Endothelial cell of umbilical vein (primary cell): ENCODE data around the gene DAZAP1. TPM values are rescaled to one million over a fixed set of nuclear protein-coding genes. Genes with fewer than 3 reads are reported as not detected.

ENCODE experiments used
- BruUV-seq: library from RNA; stranded (reverse); fragments of 400-500 nt; replicated peaks from 2 replicates; lab custom pipeline; 2021; lab: Mats Ljungman, UMichigan
- CTCF ChIA-PET: fragments of 300-600, 350-600 bp; sonication (Branson Sonifier 250); formaldehyde crosslinking; loops from one replicate; lab custom pipeline; 2021; ENCODE audit warnings: antibody characterized with exemption, inconsistent platforms; lab: Charles Lee
- POLR2A ChIA-PET: fragments of 300-600, 350-600 bp; sonication (Branson Sonifier 250); formaldehyde crosslinking; loops from one replicate; lab custom pipeline; 2021; ENCODE audit warnings: antibody characterized with exemption, inconsistent platforms; lab: Charles Lee
- DNase-seq: peaks from one replicate; pipeline ENCODE4 v3.0.0-alpha.2; 2011; ENCODE audit warnings: low read depth, low spot score
- FAIRE-seq: peaks from 2 replicates; lab custom pipeline; 2011; peaks lifted over from hg19 to GRCh38; lab: Jason Lieb, UNC
- H2AFZ ChIP-seq: 2 replicates; pipeline ENCODE4 v1.6.0; 2012; ENCODE audit warnings: low read depth, low read length, control low read depth, inconsistent platforms
- H3K27ac ChIP-seq: 2 replicates; pipeline ENCODE4 v1.5.1; 2011; ENCODE audit warnings: low read depth, mild to moderate bottlenecking, control low read depth, low read length, moderate library complexity; ENCODE audit not compliant: insufficient read depth
- H3K27me3 ChIP-seq, 2 experiments: 2 replicates each; pipeline versions ENCODE4 v1.6.0 to v1.6.1; 2011; ENCODE audit warnings: low read length in 2 of 2, mixed read lengths in 1 of 2; ENCODE audit not compliant: control insufficient read depth in 2 of 2, insufficient read depth in 2 of 2
- H3K36me3 ChIP-seq, 2 experiments: 2 replicates in 1 of 2; 3 replicates in 1 of 2; pipeline ENCODE4 v1.5.1; 2011; ENCODE audit warnings: low read length in 2 of 2, mild to moderate bottlenecking in 1 of 2, moderate library complexity in 1 of 2; ENCODE audit not compliant: control insufficient read depth in 2 of 2, insufficient read depth in 2 of 2; ENCODE audit errors: extremely low read depth in 1 of 2
- H3K4me1 ChIP-seq: 3 replicates; pipeline ENCODE4 v1.5.1; 2011; ENCODE audit warnings: mild to moderate bottlenecking, low read length; ENCODE audit not compliant: control insufficient read depth, insufficient read depth; ENCODE audit errors: extremely low read depth
- H3K4me2 ChIP-seq: 2 replicates; pipeline ENCODE4 v1.6.1; 2011; ENCODE audit warnings: low read length, control low read depth, mixed read lengths; ENCODE audit not compliant: insufficient read depth
- H3K4me3 ChIP-seq, 3 experiments: fragments of 200-600 bp in 1 of 3; sonication (generic), shearing (Covaris generic) in 1 of 3; replicated peaks in 1 of 3; 2 replicates each; pipeline ENCODE4 v1.5.1; 2011 to 2016; ENCODE audit warnings: control low read depth in 3 of 3, low read length in 3 of 3, mild to moderate bottlenecking in 2 of 3, inconsistent platforms in 1 of 3, low read depth in 1 of 3, moderate library complexity in 1 of 3; ENCODE audit not compliant: insufficient read depth in 1 of 3
- H3K79me2 ChIP-seq: 2 replicates; pipeline ENCODE4 v1.6.0; 2012; ENCODE audit warnings: low read length, inconsistent platforms; ENCODE audit not compliant: control insufficient read depth, insufficient read depth
- H3K9ac ChIP-seq: replicated peaks from 2 replicates; pipeline ENCODE3; 2011; ENCODE audit warnings: low read length, control low read depth; ENCODE audit not compliant: insufficient read depth; ENCODE audit errors: extremely low read depth
- H3K9me1 ChIP-seq: replicated peaks from 3 replicates; pipeline ENCODE4 v1.6.0; 2011; ENCODE audit warnings: mild to moderate bottlenecking, low read length; ENCODE audit not compliant: control insufficient read depth, insufficient read depth; ENCODE audit errors: extremely low read depth
- H3K9me3 ChIP-seq: replicated peaks from 2 replicates; pipeline ENCODE4 v1.5.1; 2012; ENCODE audit warnings: low read length, inconsistent platforms; ENCODE audit not compliant: control insufficient read depth, insufficient read depth
- H4K20me1 ChIP-seq: replicated peaks from 2 replicates; pipeline ENCODE3; 2011; ENCODE audit warnings: mild to moderate bottlenecking, low read length; ENCODE audit not compliant: control insufficient read depth, insufficient read depth; ENCODE audit errors: extremely low read depth
- EZH2 ChIP-seq: IDR thresholded peaks from 2 replicates; pipeline ENCODE4 v1.6.1; 2012; ENCODE audit warnings: borderline replicate concordance, low read depth, mild to moderate bottlenecking, moderate library complexity, low read length, inconsistent platforms; ENCODE audit not compliant: severe bottlenecking
- FOS ChIP-seq: IDR thresholded peaks from 2 replicates; pipeline ENCODE4 v1.6.1; 2011; ENCODE audit warnings: mild to moderate bottlenecking, low read length, moderate library complexity, borderline replicate concordance; ENCODE audit not compliant: insufficient read depth
- GATA2 ChIP-seq: IDR thresholded peaks from 2 replicates; pipeline ENCODE4 v1.7.0; 2011; ENCODE audit warnings: low read depth, mild to moderate bottlenecking, moderate library complexity, mixed read lengths, low read length; ENCODE audit not compliant: insufficient read length, insufficient read depth
- JUN ChIP-seq: IDR thresholded peaks from 2 replicates; pipeline ENCODE4 v1.6.1; 2011; ENCODE audit warnings: borderline replicate concordance, low read depth; ENCODE audit not compliant: insufficient read length, insufficient read depth
- MYC ChIP-seq: IDR thresholded peaks from one replicate; pipeline ENCODE4 v1.6.1; 2011; ENCODE audit warnings: mild to moderate bottlenecking, low read depth, low read length
- POLR2A ChIP-seq: IDR thresholded peaks from 2 replicates; pipeline ENCODE4 v1.6.1; 2012; ENCODE audit warnings: low read depth, mild to moderate bottlenecking, control low read depth, low read length
- POLR2AphosphoS5 ChIP-seq: IDR thresholded peaks from 2 replicates; pipeline ENCODE4 v1.6.1; 2012; ENCODE audit warnings: low read depth, mild to moderate bottlenecking, control low read depth, low read length, moderate library complexity; ENCODE audit not compliant: insufficient read depth
- dilution Hi-C: fragments of 300-500 bp; cut with MboI; formaldehyde crosslinking; loops from one replicate; pipeline ENCODE4 v1.15.0; 2019; ENCODE audit warnings: low sequenced_read_pairs; ENCODE audit not compliant: extremely low pct_ligation_motif_present
- intact Hi-C: fragments of 100-400 bp; cut with micrococcal nuclease; formaldehyde crosslinking; loops from one replicate; pipeline ENCODE4 v1.10.0; 2022
- polyA plus RNA-seq, 4 experiments: library from polyadenylated mRNA; depleted of rRNA in 3 of 4; stranded (reverse) in 3 of 4; unstranded in 1 of 4; fragments of >200 nt; gene quantifications; 2 replicates each; pipeline versions ENCODE4 v1.2.1 to v1.2.3, GENCODE V29; 2011 to 2012; ENCODE audit warnings: missing spikeins in 1 of 4
- total RNA-seq: library from RNA; stranded (reverse); gene quantifications from 2 replicates; pipeline ENCODE4 v1.2.3, GENCODE V29; 2021
- TF ChIP-seq, protein P1 (sequence below), 2 donors: IDR thresholded peaks; 1 replicate in 1 of 2; 2 replicates in 1 of 2; pipeline ENCODE4 v1.5.1; 2011; ENCODE audit warnings: low read length in 2 of 2, mild to moderate bottlenecking in 2 of 2, moderate library complexity in 2 of 2, control low read depth in 1 of 2, inconsistent platforms in 1 of 2, low read depth in 1 of 2; ENCODE audit not compliant: insufficient read depth in 1 of 2; ENCODE audit errors: extremely low read depth in 1 of 2
- TF ChIP-seq, protein P2 (sequence below): IDR thresholded peaks from 2 replicates; pipeline ENCODE4 v1.6.1; 2011; ENCODE audit not compliant: insufficient read depth, insufficient read length

DAZAP1 gene
- total and polyA plus RNA-seq, 2 donors (not counting 3 experiments of a cell fraction or from before 2014, with no cell fraction given), result 50.1 to 187 TPM

DNA sequence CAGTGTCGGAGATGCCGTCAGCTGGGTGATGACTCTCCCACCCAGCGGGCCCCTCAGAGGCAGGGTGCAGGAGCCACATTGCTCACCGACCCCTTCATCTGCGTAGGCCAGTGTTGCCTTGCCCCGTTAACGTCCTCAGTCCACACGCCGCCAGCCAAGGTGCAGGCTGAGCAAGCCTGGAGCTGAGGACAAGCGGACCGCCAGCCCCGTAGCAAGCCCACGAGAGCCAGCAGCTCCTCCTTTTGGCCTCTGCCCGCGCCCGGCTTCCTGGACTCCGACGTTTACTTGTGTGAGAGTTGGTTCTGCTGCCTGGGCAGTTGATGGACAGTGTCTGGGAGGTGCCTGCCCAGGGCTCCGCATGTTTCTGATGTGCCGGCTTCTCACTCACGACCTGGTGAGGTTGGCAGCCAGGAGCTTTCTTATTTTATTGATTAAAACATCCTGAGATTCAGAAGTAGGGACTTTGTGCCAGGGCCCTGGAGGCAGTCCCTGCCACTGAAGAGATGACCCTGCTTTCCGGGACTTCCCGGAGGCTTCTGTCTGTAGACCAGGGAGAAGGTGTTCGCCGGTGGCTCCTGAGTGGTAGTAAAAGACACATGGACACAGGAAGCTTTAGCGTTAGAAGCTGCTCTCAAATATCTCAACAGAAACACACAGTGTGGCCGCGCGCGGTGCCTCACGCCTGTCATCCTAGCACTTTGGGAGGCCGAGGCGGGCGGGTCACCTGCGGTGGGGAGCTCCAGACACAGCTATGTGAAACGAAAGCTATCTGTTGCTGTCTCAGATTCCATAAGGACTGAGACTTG is 5.8 kb downstream of the DAZAP1 start:
- Histone ChIP-seq H3K27ac (no peak overlapping the region), H3K9me1 (no peaks in the 10 kb centered on the region), H3K9me3 (no peaks in the 10 kb centered on the region), H2AFZ (no peak overlapping the region), H3K4me2 (no peak overlapping the region), H3K36me3 (peaks cover 0 to 17% of the 10 kb centered on the region in 2 experiments), H3K27me3 (no peaks in the 10 kb centered on the region), H3K79me2 (peaks cover 96% of the 10 kb centered on the region), H3K4me1 (peaks cover 39% of the 10 kb centered on the region), H4K20me1 (no peaks in the 10 kb centered on the region), H3K4me3 (no peak overlapping the region), H3K9ac (no peak overlapping the region)
- BruUV-seq, result no TSS peak
- intact Hi-C loops (no loop called here), dilution Hi-C loops (no loop called here)
- DNase-seq, result no peak
- ChIA-PET CTCF (interaction anchor here (0.6 to 1.4 kb wide), 5 partner anchors 9 to 169 kb away, joined by 3 to 5 read pairs (median 3); no protein-coding TSS in a partner anchor), POLR2A (no interaction called here)
- TF ChIP-seq POLR2A (no peak), GATA2 (no peak), POLR2AphosphoS5 (no peak), MYC (no peak), FOS (no peak), EZH2 (no peak), JUN (no peak)
- TF ChIP-seq, protein P1, sequence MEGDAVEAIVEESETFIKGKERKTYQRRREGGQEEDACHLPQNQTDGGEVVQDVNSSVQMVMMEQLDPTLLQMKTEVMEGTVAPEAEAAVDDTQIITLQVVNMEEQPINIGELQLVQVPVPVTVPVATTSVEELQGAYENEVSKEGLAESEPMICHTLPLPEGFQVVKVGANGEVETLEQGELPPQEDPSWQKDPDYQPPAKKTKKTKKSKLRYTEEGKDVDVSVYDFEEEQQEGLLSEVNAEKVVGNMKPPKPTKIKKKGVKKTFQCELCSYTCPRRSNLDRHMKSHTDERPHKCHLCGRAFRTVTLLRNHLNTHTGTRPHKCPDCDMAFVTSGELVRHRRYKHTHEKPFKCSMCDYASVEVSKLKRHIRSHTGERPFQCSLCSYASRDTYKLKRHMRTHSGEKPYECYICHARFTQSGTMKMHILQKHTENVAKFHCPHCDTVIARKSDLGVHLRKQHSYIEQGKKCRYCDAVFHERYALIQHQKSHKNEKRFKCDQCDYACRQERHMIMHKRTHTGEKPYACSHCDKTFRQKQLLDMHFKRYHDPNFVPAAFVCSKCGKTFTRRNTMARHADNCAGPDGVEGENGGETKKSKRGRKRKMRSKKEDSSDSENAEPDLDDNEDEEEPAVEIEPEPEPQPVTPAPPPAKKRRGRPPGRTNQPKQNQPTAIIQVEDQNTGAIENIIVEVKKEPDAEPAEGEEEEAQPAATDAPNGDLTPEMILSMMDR (IDR thresholded peaks at IDR 0.05; ENCODE audit: extremely low read depth in 1 of 2, insufficient read depth in 1 of 2, low read depth in 1 of 2, low read length in 2 of 2), result no peak
- TF ChIP-seq, protein P2, sequence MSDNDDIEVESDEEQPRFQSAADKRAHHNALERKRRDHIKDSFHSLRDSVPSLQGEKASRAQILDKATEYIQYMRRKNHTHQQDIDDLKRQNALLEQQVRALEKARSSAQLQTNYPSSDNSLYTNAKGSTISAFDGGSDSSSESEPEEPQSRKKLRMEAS, result no peak
- FAIRE-seq, result no peak
